Skin of body (tissue), 2 donors: ENCODE measurements around the gene CYB561D2. TPM values are rescaled to one million over a fixed set of nuclear protein-coding genes. Genes with fewer than 3 reads are reported as not detected.
A peak's percentile ranks its signal among the peaks of the same experiment; 100 is the strongest.

ENCODE experiments used
- DNase-seq: peaks from one replicate; lab custom pipeline; 2025; lab: John Stamatoyannopoulos, UW
- total RNA-seq: library from RNA; depleted of rRNA; stranded (reverse); fragments of >200 nt; gene quantifications from one replicate; pipeline ENCODE4 v1.2.3, GENCODE V29; 2014

CYB561D2 gene
- total RNA-seq, 1 donor from 2014 or later, result 12.2 TPM

- DNase-seq, result peak; percentile 23
Observed at GRCh38 chr3:50323614-50324199, 27.0 kb upstream of the CYB561D2 start.

GRCh38 chr3:50324351-50325112 lies 26.1 kb upstream of the CYB561D2 start:
- no peak for DNase-seq

- no peak for DNase-seq
Observed at GRCh38 chr3:50325113-50325480, 25.6 kb upstream of the CYB561D2 start.

GRCh38 chr3:50325497-50326181 lies 25.0 kb upstream of the CYB561D2 start:
- DNase-seq, result no peak

- DNase-seq, result no peak
Observed at GRCh38 chr3:50326182-50326541, 24.5 kb upstream of the CYB561D2 start.

GRCh38 chr3:50327129-50327528 lies 23.5 kb upstream of the CYB561D2 start:
- DNase-seq, result no peak

GRCh38 chr3:50327943-50328691 lies 22.5 kb upstream of the CYB561D2 start, which contains the start of gene TUSC2:
TSS of gene TUSC2 (minus strand) at chr3:50328223. CDS start at chr3:50328099, 124 bp downstream.
- peak; percentile 90 for DNase-seq

GRCh38 chr3:50330330-50330729 lies 20.3 kb upstream of the CYB561D2 start:
- DNase-seq, result no peak

- DNase-seq, result no peak
Observed at GRCh38 chr3:50331364-50331907, 19.2 kb upstream of the CYB561D2 start.

GRCh38 chr3:50333744-50334328 lies 16.8 kb upstream of the CYB561D2 start:
- DNase-seq, result peak; percentile 24

GRCh38 chr3:50334339-50335075 lies 16.2 kb upstream of the CYB561D2 start:
- no peak for DNase-seq

- peak; percentile 56 for DNase-seq
Observed at GRCh38 chr3:50336452-50337174, 14.0 kb upstream of the CYB561D2 start.

GRCh38 chr3:50337175-50337861 lies 13.3 kb upstream of the CYB561D2 start:
- peak; percentile 97 for DNase-seq

- no peak for DNase-seq
Observed at GRCh38 chr3:50338965-50339364, 11.7 kb upstream of the CYB561D2 start.

GRCh38 chr3:50339485-50340146 lies 11.0 kb upstream of the CYB561D2 start:
- DNase-seq, result no peak

- no peak for DNase-seq
Observed at GRCh38 chr3:50340147-50340447, 10.6 kb upstream of the CYB561D2 start.

GRCh38 chr3:50340448-50341329 lies 10.0 kb upstream of the CYB561D2 start, which contains the start of gene RASSF1:
TSS of gene RASSF1 (minus strand) at chr3:50340836. CDS start at chr3:50340805, 31 bp downstream.
- peak; percentile 77 for DNase-seq

- no peak for DNase-seq
Observed at GRCh38 chr3:50341537-50341936, 9.1 kb upstream of the CYB561D2 start.
